Measurements from ENCODE around the gene PTPRU. TPM values are rescaled to one million over a fixed set of nuclear protein-coding genes. Genes with fewer than 3 reads are reported as not detected.
A peak's percentile ranks its signal among the peaks of the same experiment; 100 is the strongest.

PTPRU gene
- total RNA-seq, 1 experiment from 2014 or later = 40.7 TPM

DNA sequence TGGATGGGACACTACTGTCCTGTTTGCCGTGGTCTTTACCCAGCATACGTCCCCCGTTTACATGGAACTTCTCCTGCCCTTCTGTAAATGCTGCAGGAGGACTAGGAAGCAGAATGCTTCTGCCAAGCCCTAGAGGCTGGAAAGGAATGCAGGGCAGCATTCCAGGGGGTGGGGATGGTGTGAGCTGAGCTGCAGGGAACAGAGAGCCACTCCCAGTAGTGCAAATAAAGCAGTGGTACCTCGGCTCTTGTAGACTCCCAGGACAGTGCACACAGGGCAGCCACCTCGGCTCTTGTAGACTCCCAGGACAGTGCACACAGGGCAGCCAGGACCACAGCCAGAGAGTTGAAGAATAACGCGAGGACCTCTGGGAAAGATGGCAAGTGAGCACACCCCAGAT lies 35.4 kb downstream of the PTPRU start:
- TF ChIP-seq SP1 (IDR thresholded peaks at IDR 0.05; ENCODE audit: low read depth) (no peak), POLR2A (IDR thresholded peaks at IDR 0.05; ENCODE audit: borderline replicate concordance, extremely low read depth, insufficient read depth, insufficient read length) (no peak), POLR2AphosphoS5 (IDR thresholded peaks at IDR 0.05; ENCODE audit: low read depth, low read length) (no peak), SIN3A (IDR thresholded peaks at IDR 0.05; ENCODE audit: low read depth) (no peak), EZH2 (IDR thresholded peaks at IDR 0.05) (no peak), ELF1 (IDR thresholded peaks at IDR 0.05; ENCODE audit: borderline replicate concordance, low read depth) (no peak), YY1 (IDR thresholded peaks at IDR 0.05; ENCODE audit: extremely low read depth, insufficient replicate concordance, low read depth, low read length) (no peak), FOSL1 (IDR thresholded peaks at IDR 0.05; ENCODE audit: low read depth) (no peak), CBX3 (IDR thresholded peaks at IDR 0.05; ENCODE audit: low read depth) (no peak), JUND (IDR thresholded peaks at IDR 0.05) (no peak), ZNF274 (IDR thresholded peaks at IDR 0.05; ENCODE audit: low read depth, low read length) (no peak), RAD21 (IDR thresholded peaks at IDR 0.05; ENCODE audit: low read depth) (no peak)
- TF ChIP-seq, protein P1, sequence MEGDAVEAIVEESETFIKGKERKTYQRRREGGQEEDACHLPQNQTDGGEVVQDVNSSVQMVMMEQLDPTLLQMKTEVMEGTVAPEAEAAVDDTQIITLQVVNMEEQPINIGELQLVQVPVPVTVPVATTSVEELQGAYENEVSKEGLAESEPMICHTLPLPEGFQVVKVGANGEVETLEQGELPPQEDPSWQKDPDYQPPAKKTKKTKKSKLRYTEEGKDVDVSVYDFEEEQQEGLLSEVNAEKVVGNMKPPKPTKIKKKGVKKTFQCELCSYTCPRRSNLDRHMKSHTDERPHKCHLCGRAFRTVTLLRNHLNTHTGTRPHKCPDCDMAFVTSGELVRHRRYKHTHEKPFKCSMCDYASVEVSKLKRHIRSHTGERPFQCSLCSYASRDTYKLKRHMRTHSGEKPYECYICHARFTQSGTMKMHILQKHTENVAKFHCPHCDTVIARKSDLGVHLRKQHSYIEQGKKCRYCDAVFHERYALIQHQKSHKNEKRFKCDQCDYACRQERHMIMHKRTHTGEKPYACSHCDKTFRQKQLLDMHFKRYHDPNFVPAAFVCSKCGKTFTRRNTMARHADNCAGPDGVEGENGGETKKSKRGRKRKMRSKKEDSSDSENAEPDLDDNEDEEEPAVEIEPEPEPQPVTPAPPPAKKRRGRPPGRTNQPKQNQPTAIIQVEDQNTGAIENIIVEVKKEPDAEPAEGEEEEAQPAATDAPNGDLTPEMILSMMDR (IDR thresholded peaks at IDR 0.05 in 2 of 3, conservative IDR thresholded peaks at IDR 0.05 in 1 of 3; ENCODE audit: borderline replicate concordance in 1 of 3, insufficient read depth in 1 of 3, low read depth in 2 of 3, low read length in 2 of 3) = no peak
- TF ChIP-seq, protein P2, sequence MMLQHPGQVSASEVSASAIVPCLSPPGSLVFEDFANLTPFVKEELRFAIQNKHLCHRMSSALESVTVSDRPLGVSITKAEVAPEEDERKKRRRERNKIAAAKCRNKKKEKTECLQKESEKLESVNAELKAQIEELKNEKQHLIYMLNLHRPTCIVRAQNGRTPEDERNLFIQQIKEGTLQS (IDR thresholded peaks at IDR 0.05) = no peak
- no peaks in the 10 kb centered on the region for H3K79me2 ChIP-seq (ENCODE audit: insufficient read depth, low read length)
- peak overlapping the region; percentile 62 for H3K4me2 ChIP-seq (ENCODE audit: low read length)
- ChIA-PET POLR2A (no interaction called here), CTCF (no interaction called here), RAD21 (ENCODE audit: low non-redundant PET in 1 of 2, low total read pairs in 2 of 2, uncharacterized antibody in 2 of 2, unreplicated experiment in 2 of 2) (no interaction called here)
- no peak overlapping the region for H3K27ac ChIP-seq (ENCODE audit: low read depth, low read length)
- no peaks in the 10 kb centered on the region for H3K27me3 ChIP-seq (ENCODE audit: insufficient read depth, low read length)
- no peak overlapping the region for H3K9ac ChIP-seq (ENCODE audit: low read length)
- DNase-seq (ENCODE audit: low read depth, low spot score) (no peak), ATAC-seq (peak; percentile 98)
- H3K4me1 ChIP-seq (ENCODE audit: control insufficient read depth in 1 of 2, insufficient read depth in 2 of 2, low read length in 2 of 2) = peaks cover 16 to 19% of the 10 kb centered on the region in 2 experiments
- intact Hi-C loops (cut with micrococcal nuclease) = no loop called here
- H3K9me3 ChIP-seq (ENCODE audit: control insufficient read depth in 1 of 2, insufficient read depth in 1 of 2, low read depth in 1 of 2, low read length in 2 of 2) = no peaks in the 10 kb centered on the region
- H3K4me3 ChIP-seq (replicated peaks in 1 of 2; ENCODE audit: low read depth in 1 of 2, low read length in 2 of 2) = no peak overlapping the region
- no peak overlapping the region for H2AFZ ChIP-seq (ENCODE audit: low read depth, low read length, poor library complexity, severe bottlenecking)
- no peaks in the 10 kb centered on the region for H3K9me2 ChIP-seq (ENCODE audit: insufficient read depth)
- no peaks in the 10 kb centered on the region for H3K36me3 ChIP-seq (ENCODE audit: control insufficient read depth in 1 of 2, insufficient read depth in 2 of 2, low read length in 2 of 2)
- BruUV-seq (replicated peaks) = no TSS peak
- H4K20me1 ChIP-seq (ENCODE audit: insufficient read depth) = no peaks in the 10 kb centered on the region
